ENCODE results near the gene EGF. TPM values are rescaled to one million over a fixed set of nuclear protein-coding genes. Genes with fewer than 3 reads are reported as not detected.

Gene EGF
- polyA plus RNA-seq, 3 donors from 2014 or later = 0.11 TPM; not detected in 2

- H3K27me3 Mint-ChIP-seq (ENCODE audit: low read depth in 3 of 3) = peaks cover 2 to 4% (median 3%) of the 10 kb centered on the region in 3 donors
- H3K27ac Mint-ChIP-seq = no peak overlapping the region
- H3K4me3 Mint-ChIP-seq = no peak overlapping the region
- no peaks in the 10 kb centered on the region for H3K36me3 Mint-ChIP-seq
- H3K4me1 Mint-ChIP-seq = no peaks in the 10 kb centered on the region
- H3K9me3 Mint-ChIP-seq = no peaks in the 10 kb centered on the region
- no peak for DNase-seq
These were observed 67.4 kb downstream of the EGF start for GRCh38 chr4:109979920-109980717.

- H3K9me3 Mint-ChIP-seq = no peaks in the 10 kb centered on the region
- no peak overlapping the region for H3K27ac Mint-ChIP-seq
- no peaks in the 10 kb centered on the region for H3K4me1 Mint-ChIP-seq
- H3K27me3 Mint-ChIP-seq (ENCODE audit: low read depth in 3 of 3) = peaks cover 0 to 4% (median 3%) of the 10 kb centered on the region in 3 donors
- no peaks in the 10 kb centered on the region for H3K36me3 Mint-ChIP-seq
- DNase-seq = no peak
- H3K4me3 Mint-ChIP-seq = no peak overlapping the region
These were observed 69.3 kb downstream of the EGF start for GRCh38 chr4:109981936-109982335.

GRCh38 chr4:109982521-109982920 is 69.8 kb downstream of the EGF start:
- no peak for DNase-seq
- no peaks in the 10 kb centered on the region for H3K36me3 Mint-ChIP-seq
- H3K4me1 Mint-ChIP-seq = no peaks in the 10 kb centered on the region
- H3K27ac Mint-ChIP-seq = no peak overlapping the region
- H3K27me3 Mint-ChIP-seq (ENCODE audit: low read depth in 3 of 3) = peaks cover 0 to 4% (median 3%) of the 10 kb centered on the region in 3 donors
- no peaks in the 10 kb centered on the region for H3K9me3 Mint-ChIP-seq
- no peak overlapping the region for H3K4me3 Mint-ChIP-seq

- DNase-seq = no peak
- Mint-ChIP-seq H3K9me3 (no peaks in the 10 kb centered on the region), H3K4me1 (peaks cover 0 to 5% of the 10 kb centered on the region in 2 donors), H3K4me3 (no peak overlapping the region), H3K36me3 (no peaks in the 10 kb centered on the region), H3K27me3 (ENCODE audit: low read depth in 3 of 3) (peaks cover 0 to 6% (median 2%) of the 10 kb centered on the region in 3 donors), H3K27ac (no peak overlapping the region)
These were observed 73.6 kb downstream of the EGF start for GRCh38 chr4:109985993-109986974.

GRCh38 chr4:109989044-109989443 is 76.4 kb downstream of the EGF start:
- peaks cover 0 to 5% of the 10 kb centered on the region in 2 donors for H3K4me1 Mint-ChIP-seq
- H3K4me3 Mint-ChIP-seq = no peak overlapping the region
- H3K27ac Mint-ChIP-seq = no peak overlapping the region
- peaks cover 1 to 12% (median 2%) of the 10 kb centered on the region in 3 donors for H3K27me3 Mint-ChIP-seq (ENCODE audit: low read depth in 3 of 3)
- no peaks in the 10 kb centered on the region for H3K36me3 Mint-ChIP-seq
- DNase-seq = no peak
- H3K9me3 Mint-ChIP-seq = no peaks in the 10 kb centered on the region

GRCh38 chr4:109989618-109990017 is 76.9 kb downstream of the EGF start:
- Mint-ChIP-seq H3K27me3 (ENCODE audit: low read depth in 3 of 3) (peaks cover 2 to 12% (median 3%) of the 10 kb centered on the region in 3 donors), H3K9me3 (no peaks in the 10 kb centered on the region), H3K36me3 (no peaks in the 10 kb centered on the region), H3K4me1 (peaks cover 0 to 5% of the 10 kb centered on the region in 2 donors), H3K27ac (no peak overlapping the region), H3K4me3 (no peak overlapping the region)
- no peak for DNase-seq

- Mint-ChIP-seq H3K9me3 (no peaks in the 10 kb centered on the region), H3K4me3 (no peak overlapping the region), H3K4me1 (peaks cover 0 to 5% of the 10 kb centered on the region in 2 donors), H3K27me3 (ENCODE audit: low read depth in 3 of 3) (peaks cover 2 to 12% (median 5%) of the 10 kb centered on the region in 3 donors), H3K27ac (no peak overlapping the region), H3K36me3 (no peaks in the 10 kb centered on the region)
- DNase-seq = no peak
These were observed 77.9 kb downstream of the EGF start for GRCh38 chr4:109990261-109991257.

GRCh38 chr4:109993116-109993515 is 80.4 kb downstream of the EGF start:
- H3K4me1 Mint-ChIP-seq = peaks cover 0 to 5% of the 10 kb centered on the region in 2 donors
- H3K9me3 Mint-ChIP-seq = no peaks in the 10 kb centered on the region
- H3K27me3 Mint-ChIP-seq (ENCODE audit: low read depth in 3 of 3) = peaks cover 2 to 12% (median 7%) of the 10 kb centered on the region in 3 donors
- H3K36me3 Mint-ChIP-seq = no peaks in the 10 kb centered on the region
- no peak overlapping the region for H3K27ac Mint-ChIP-seq
- DNase-seq = no peak
- no peak overlapping the region for H3K4me3 Mint-ChIP-seq

GRCh38 chr4:109994415-109994827 is 81.7 kb downstream of the EGF start:
- H3K27me3 Mint-ChIP-seq (ENCODE audit: low read depth in 3 of 3) = peaks cover 2 to 11% (median 8%) of the 10 kb centered on the region in 3 donors
- H3K4me3 Mint-ChIP-seq = no peak overlapping the region
- DNase-seq = no peak
- no peaks in the 10 kb centered on the region for H3K9me3 Mint-ChIP-seq
- H3K4me1 Mint-ChIP-seq = peaks cover 0 to 5% of the 10 kb centered on the region in 2 donors
- no peak overlapping the region for H3K27ac Mint-ChIP-seq
- H3K36me3 Mint-ChIP-seq = no peaks in the 10 kb centered on the region

GRCh38 chr4:109996526-109996925 is 83.8 kb downstream of the EGF start:
- Mint-ChIP-seq H3K36me3 (no peaks in the 10 kb centered on the region), H3K27ac (no peak overlapping the region), H3K4me1 (no peaks in the 10 kb centered on the region), H3K27me3 (ENCODE audit: low read depth in 3 of 3) (peaks cover 0 to 12% (median 12%) of the 10 kb centered on the region in 3 donors), H3K4me3 (no peak overlapping the region), H3K9me3 (no peaks in the 10 kb centered on the region)
- no peak for DNase-seq

GRCh38 chr4:109998867-109999584 is 86.3 kb downstream of the EGF start:
- no peaks in the 10 kb centered on the region for H3K4me1 Mint-ChIP-seq
- no peaks in the 10 kb centered on the region for H3K9me3 Mint-ChIP-seq
- peaks cover 2 to 11% (median 6%) of the 10 kb centered on the region in 3 donors for H3K27me3 Mint-ChIP-seq (ENCODE audit: low read depth in 3 of 3)
- no peaks in the 10 kb centered on the region for H3K36me3 Mint-ChIP-seq
- H3K4me3 Mint-ChIP-seq = no peak overlapping the region
- peak; percentile 52 to 63 (median 56) for DNase-seq
- H3K27ac Mint-ChIP-seq = no peak overlapping the region

GRCh38 chr4:109999585-109999912 is 86.9 kb downstream of the EGF start:
- Mint-ChIP-seq H3K36me3 (no peaks in the 10 kb centered on the region), H3K27ac (no peak overlapping the region), H3K4me1 (no peaks in the 10 kb centered on the region), H3K27me3 (ENCODE audit: low read depth in 3 of 3) (peaks cover 2 to 9% (median 6%) of the 10 kb centered on the region in 3 donors), H3K4me3 (no peak overlapping the region), H3K9me3 (no peaks in the 10 kb centered on the region)
- no peak for DNase-seq

GRCh38 chr4:110002326-110002725 is 89.6 kb downstream of the EGF start:
- no peak overlapping the region for H3K4me3 Mint-ChIP-seq

More at GRCh38 chr4:110002326-110002725, 89.6 kb downstream of the EGF start:
- Mint-ChIP-seq H3K36me3 (no peaks in the 10 kb centered on the region), H3K9me3 (no peaks in the 10 kb centered on the region), H3K27me3 (ENCODE audit: low read depth in 3 of 3) (peaks cover 2 to 6% (median 5%) of the 10 kb centered on the region in 3 donors), H3K4me1 (no peaks in the 10 kb centered on the region), H3K27ac (no peak overlapping the region)
- DNase-seq = no peak
